IMR-90 (cell line): ENCODE results near the gene IP6K2. TPM values are rescaled to one million over a fixed set of nuclear protein-coding genes. Genes with fewer than 3 reads are reported as not detected.
A peak's percentile ranks its signal among the peaks of the same experiment; 100 is the strongest.

Source experiments
- ATAC-seq: fragments of 200-7000 bp; cut with Tn5 transposase; 2 replicates; pipeline ENCODE4 v1.9.1; 2020; ENCODE audit warnings: low read depth, mild to moderate bottlenecking, moderate library complexity
- BruUV-seq: library from RNA; stranded (reverse); fragments of 400-500 nt; replicated peaks from 2 replicates; lab custom pipeline; 2021; lab: Mats Ljungman, UMichigan
- CTCF ChIA-PET: fragments of 300-600 bp; formaldehyde crosslinking; extraction: SDS; loops from one replicate; lab custom pipeline; 2021; ENCODE audit warnings: antibody characterized with exemption; lab: Yijun Ruan, JAX
- POLR2A ChIA-PET: fragments of 300-600 bp; sonication (Branson Sonifier 250); formaldehyde crosslinking; loops from one replicate; lab custom pipeline; 2022; ENCODE audit warnings: antibody characterized with exemption; ENCODE audit not compliant: unreplicated experiment; lab: Charles Lee
- DNase-seq: peaks from one replicate; pipeline ENCODE4 v3.0.0; 2013
- H2AFZ ChIP-seq: replicated peaks from 2 replicates; pipeline ENCODE3; 2013; ENCODE audit warnings: low read length, mild to moderate bottlenecking; ENCODE audit not compliant: poor library complexity
- H2AK5ac ChIP-seq: 2 replicates; pipeline ENCODE4 v1.6.1; 2013; ENCODE audit warnings: low read depth, low read length, inconsistent platforms
- H2AK9ac ChIP-seq: replicated peaks from 2 replicates; pipeline ENCODE3; 2013; ENCODE audit warnings: mild to moderate bottlenecking, low read depth, low read length, moderate library complexity; ENCODE audit not compliant: poor library complexity
- H2BK120ac ChIP-seq: 2 replicates; pipeline ENCODE4 v1.6.1; 2013; ENCODE audit warnings: low read depth, low read length, inconsistent platforms
- H2BK15ac ChIP-seq: 3 replicates; pipeline ENCODE4 v1.6.1; 2013; ENCODE audit warnings: low read depth, low read length, inconsistent platforms
- H2BK20ac ChIP-seq: 2 replicates; pipeline ENCODE4 v1.6.1; 2013; ENCODE audit warnings: low read depth, mild to moderate bottlenecking, inconsistent platforms, low read length, moderate library complexity
- H2BK5ac ChIP-seq: 2 replicates; pipeline ENCODE4 v1.6.1; 2013; ENCODE audit warnings: mild to moderate bottlenecking, low read depth, low read length, inconsistent platforms; ENCODE audit not compliant: poor library complexity, severe bottlenecking
- H3K14ac ChIP-seq: replicated peaks from 2 replicates; pipeline ENCODE4 v1.6.1; 2013; ENCODE audit warnings: low read depth, low read length, inconsistent platforms
- H3K18ac ChIP-seq: 2 replicates; pipeline ENCODE4 v1.6.1; 2013; ENCODE audit warnings: low read depth, low read length, control low read depth
- H3K23ac ChIP-seq: 2 replicates; pipeline ENCODE4 v1.6.1; 2013; ENCODE audit warnings: low read depth, low read length, inconsistent platforms
- H3K27ac ChIP-seq: 2 replicates; pipeline ENCODE4 v1.5.1; 2013; ENCODE audit warnings: mild to moderate bottlenecking, control low read depth, low read length; ENCODE audit not compliant: insufficient read depth
- H3K27me3 ChIP-seq: 2 replicates; pipeline ENCODE4 v1.6.1; 2013; ENCODE audit warnings: low read length; ENCODE audit not compliant: control insufficient read depth, insufficient read depth
- H3K36me3 ChIP-seq: 2 replicates; pipeline ENCODE4 v1.6.1; 2013; ENCODE audit warnings: low read length, mixed read lengths; ENCODE audit not compliant: control insufficient read depth, insufficient read depth
- H3K4ac ChIP-seq: 2 replicates; pipeline ENCODE4 v1.6.1; 2013; ENCODE audit warnings: low read depth, low read length, inconsistent platforms
- H3K4me1 ChIP-seq: 2 replicates; pipeline ENCODE4 v1.6.1; 2013; ENCODE audit warnings: low read length, mixed read lengths; ENCODE audit not compliant: control insufficient read depth, insufficient read depth
- H3K4me2 ChIP-seq: 2 replicates; pipeline ENCODE4 v1.6.1; 2013; ENCODE audit warnings: low read depth, mild to moderate bottlenecking, control low read depth, low read length, moderate library complexity
- H3K4me3 ChIP-seq: 2 replicates; pipeline ENCODE4 v1.5.1; 2013; ENCODE audit warnings: low read depth, mild to moderate bottlenecking, control low read depth, low read length, moderate library complexity; ENCODE audit not compliant: insufficient read depth
- H3K56ac ChIP-seq: 2 replicates; pipeline ENCODE4 v1.6.1; 2013; ENCODE audit warnings: low read length, inconsistent platforms; ENCODE audit not compliant: insufficient read depth; ENCODE audit errors: extremely low read depth
- H3K79me1 ChIP-seq, 2 experiments: 2 replicates each; pipeline ENCODE4 v1.6.1; 2013; ENCODE audit warnings: low read length in 2 of 2, inconsistent platforms in 1 of 2, low read depth in 1 of 2
- H3K9ac ChIP-seq: 2 replicates; pipeline ENCODE4 v1.6.1; 2013; ENCODE audit warnings: low read depth, low read length, control low read depth
- H3K9me1 ChIP-seq: 2 replicates; pipeline ENCODE4 v1.6.1; 2013; ENCODE audit warnings: low read length, inconsistent platforms; ENCODE audit not compliant: insufficient read depth
- H3K9me3 ChIP-seq: 2 replicates; pipeline ENCODE4 v1.6.1; 2013; ENCODE audit warnings: low read length; ENCODE audit not compliant: control insufficient read depth, insufficient read depth
- H4K20me1 ChIP-seq: 2 replicates; pipeline ENCODE4 v1.6.1; 2013; ENCODE audit warnings: low read length, inconsistent platforms; ENCODE audit not compliant: insufficient read depth
- H4K5ac ChIP-seq: 2 replicates; pipeline ENCODE4 v1.6.1; 2013; ENCODE audit warnings: mild to moderate bottlenecking, low read depth, low read length, control low read depth
- H4K8ac ChIP-seq, 2 experiments: 2 replicates each; pipeline ENCODE4 v1.6.1; 2013; ENCODE audit warnings: low read depth in 2 of 2, low read length in 2 of 2, control low read depth in 1 of 2, inconsistent platforms in 1 of 2
- H4K91ac ChIP-seq: 2 replicates; pipeline ENCODE4 v1.6.1; 2013; ENCODE audit warnings: low read depth, low read length, inconsistent platforms; ENCODE audit not compliant: insufficient read depth
- BHLHE40 ChIP-seq: fragments of 150-350 bp; IDR thresholded peaks from 2 replicates; pipeline ENCODE4 v1.6.1; 2016; ENCODE audit warnings: mild to moderate bottlenecking, low read depth, low read length
- MAFK ChIP-seq: IDR thresholded peaks from 2 replicates; pipeline ENCODE4 v1.6.1; 2012; ENCODE audit warnings: low read depth, low read length, improper control_type of control experiment
- MAZ ChIP-seq: IDR thresholded peaks from 2 replicates; pipeline ENCODE4 v1.6.1; 2012; ENCODE audit warnings: low read depth, mild to moderate bottlenecking, low read length, improper control_type of control experiment, moderate library complexity, borderline replicate concordance
- MXI1 ChIP-seq: IDR thresholded peaks from 2 replicates; pipeline ENCODE4 v1.6.1; 2012; ENCODE audit warnings: low read depth, mild to moderate bottlenecking, low read length, moderate library complexity, borderline replicate concordance
- NFE2L2 ChIP-seq: fragments of 150-350 bp; IDR thresholded peaks from 2 replicates; pipeline ENCODE4 v1.6.1; 2016; ENCODE audit warnings: low read depth, mild to moderate bottlenecking, low read length
- POLR2A ChIP-seq: IDR thresholded peaks from 2 replicates; pipeline ENCODE4 v1.6.1; 2012; ENCODE audit warnings: mild to moderate bottlenecking, low read depth, low read length
- RAD21 ChIP-seq: IDR thresholded peaks from 2 replicates; pipeline ENCODE4 v1.6.1; 2012; ENCODE audit warnings: low read length, improper control_type of control experiment
- RCOR1 ChIP-seq: IDR thresholded peaks from 2 replicates; pipeline ENCODE4 v1.6.1; 2012; ENCODE audit warnings: mild to moderate bottlenecking, low read length, improper control_type of control experiment; ENCODE audit not compliant: insufficient replicate concordance
- RFX5 ChIP-seq: IDR thresholded peaks from 2 replicates; pipeline ENCODE4 v1.8.0; 2012; ENCODE audit warnings: low read depth, mild to moderate bottlenecking, low read length, moderate library complexity
- SMC3 ChIP-seq: fragments of 150-350 bp; IDR thresholded peaks from 2 replicates; pipeline ENCODE4 v1.6.1; 2016; ENCODE audit warnings: low read depth, mild to moderate bottlenecking, antibody characterized with exemption, low read length, moderate library complexity
- WGBS, 2 experiments: methylation state at CpG; one replicate each; pipeline versions ENCODE4 v1.1.5 to v1.1.7; 2013; ENCODE audit warnings: missing lambda C conversion rate in 2 of 2; ENCODE audit not compliant: insufficient read length in 1 of 2; ENCODE audit errors: extremely low coverage in 2 of 2; 5-methylcytosine and 5-hydroxymethylcytosine counted together
- dilution Hi-C: fragments of 300-500 bp; cut with HindIII; formaldehyde crosslinking; loops from one replicate; pipeline ENCODE4 v1.14.3; 2018; ENCODE audit warnings: low sequenced_read_pairs; ENCODE audit not compliant: unreplicated experiment
- in situ Hi-C: fragments of 300-500 bp; cut with MboI; formaldehyde crosslinking; loops from 3 replicates; pipeline ENCODE4 v1.14.3; 2019; ENCODE audit warnings: low sequenced_read_pairs, inconsistent platforms, mixed read lengths
- intact Hi-C: fragments of 100-400 bp; cut with micrococcal nuclease; formaldehyde crosslinking; loops from 2 replicates; pipeline ENCODE4 v1.10.0; 2022
- polyA plus RNA-seq, 3 experiments: library from polyadenylated mRNA; depleted of rRNA; stranded (reverse); fragments of >200 nt; gene quantifications; 2 replicates each; pipeline ENCODE4 v1.2.3, GENCODE V29; 2012; ENCODE audit warnings: low replicate concordance in 1 of 3
- total RNA-seq: library from RNA; depleted of rRNA; stranded (reverse); fragments of >200 nt; gene quantifications from 2 replicates; pipeline ENCODE4 v1.2.3, GENCODE V29; 2012

IP6K2 gene
- total and polyA plus RNA-seq, 2 of the 4 experiments (the other 2 are of a cell fraction) = 73.7 to 169 TPM

- TF ChIP-seq RFX5 (no peak), MAZ (no peak)
Measured at GRCh38 chr3:48688032-48688736, 28.8 kb downstream of the IP6K2 start (continued).

GRCh38 chr3:48687220-48687678 lies 29.8 kb downstream of the IP6K2 start:
- DNase-seq = no peak
- Histone ChIP-seq H2AK9ac (peak overlapping the region; percentile 85), H4K91ac (peak overlapping the region; percentile 11; the same call in 1 of the 2 replicates), H3K27me3 (no peaks in the 10 kb centered on the region), H3K56ac (0 out of 2 replicates have a peak overlapping the region, but pooled peaks have one; percentile 31), H3K79me1 (peaks cover 35 to 85% of the 10 kb centered on the region in 2 experiments), H3K4me3 (no peak overlapping the region), H4K20me1 (peaks cover 46% of the 10 kb centered on the region), H3K14ac (no peak overlapping the region), H3K27ac (peak overlapping the region; percentile 70; the same call in 1 of the 2 replicates), H3K4me1 (peaks cover 47% of the 10 kb centered on the region), H2BK15ac (no peak overlapping the region), H3K23ac (peak overlapping the region; percentile 25; the same call in 1 of the 2 replicates), H2AFZ (no peak overlapping the region), H3K4ac (peak overlapping the region; percentile 66), H2BK20ac (peak overlapping the region; percentile 1; the same call in 1 of the 2 replicates), H2AK5ac (peak overlapping the region; percentile 70; the same call in 1 of the 2 replicates), H3K9ac (no peak overlapping the region), H3K9me1 (peaks cover 39% of the 10 kb centered on the region), H4K5ac (peak overlapping the region; percentile 7; the same call in 1 of the 2 replicates), H2BK120ac (peak overlapping the region; percentile 53; the same call in 1 of the 2 replicates), H3K36me3 (peaks cover 43% of the 10 kb centered on the region), H3K4me2 (peak overlapping the region; percentile 9; the same call in 1 of the 2 replicates), H3K18ac (0 out of 2 replicates have a peak overlapping the region, but pooled peaks have one; percentile 21), H2BK5ac (peak overlapping the region; percentile 53), H3K9me3 (no peaks in the 10 kb centered on the region), H4K8ac (peak overlapping the region in 1 of 2 experiments; percentile 26; a peak in 1 of 4 replicates)
- in situ Hi-C loops = no loop called here
- no peak for TF ChIP-seq MAFK
- TF ChIP-seq SMC3 = no peak
- no peak for TF ChIP-seq NFE2L2
- TF ChIP-seq RFX5 = no peak
- no peak for TF ChIP-seq MXI1
- no peak for TF ChIP-seq BHLHE40
- no peak for TF ChIP-seq RCOR1
- TF ChIP-seq RAD21 = no peak
- TF ChIP-seq POLR2A = no peak
- CTCF ChIA-PET = interaction anchor here (1.0 kb wide), 1 partner anchor 53 kb away, joined by 3 read pairs; no protein-coding TSS in a partner anchor
- BruUV-seq = no TSS peak
- whole genome bisulfite sequencing, 2 experiments = no CpG with 5 or more reads among the region's 3 CpGs
- dilution Hi-C loops = no loop called here
- intact Hi-C loops = loop anchor here (5.0 kb wide), 1 partner anchor 220 kb away; a partner anchor contains a TSS
- POLR2A ChIA-PET = no interaction called here
- no peak for ATAC-seq
